Immature natural killer cell (primary cell): Measurements from ENCODE around the gene OXT. TPM values are rescaled to one million over a fixed set of nuclear protein-coding genes. Genes with fewer than 3 reads are reported as not detected.
"Not testable (repeated sequence)": the region's sequence is repeated elsewhere in the genome, so short reads cannot be mapped to it uniquely, and the experiment has no call there.

Experiments used
- DNase-seq, 3 donors: peaks; one replicate each; pipeline ENCODE4 v3.0.0; 2022; ENCODE audit warnings: mixed read lengths in 1 of 3
- H3K27ac Mint-ChIP-seq, 6 donors: one replicate each; pipeline ENCODE4 v1.8.0; 2020; ENCODE audit warnings: mixed read lengths in 6 of 6, mild to moderate bottlenecking in 5 of 6, inconsistent platforms in 4 of 6, moderate library complexity in 3 of 6
- H3K27me3 Mint-ChIP-seq, 3 donors: one replicate each; pipeline ENCODE4 v1.8.0; 2020 to 2021; ENCODE audit warnings: low read depth in 3 of 3, mild to moderate bottlenecking in 3 of 3, mixed read lengths in 3 of 3, moderate library complexity in 3 of 3, inconsistent platforms in 1 of 3
- H3K36me3 Mint-ChIP-seq, 3 donors: one replicate each; pipeline ENCODE4 v1.8.0; 2020; ENCODE audit warnings: mixed read lengths in 3 of 3, inconsistent platforms in 2 of 3, mild to moderate bottlenecking in 2 of 3
- H3K4me1 Mint-ChIP-seq, 2 donors: one replicate each; pipeline ENCODE4 v1.8.0; 2020; ENCODE audit warnings: inconsistent platforms in 2 of 2, mild to moderate bottlenecking in 2 of 2, mixed read lengths in 2 of 2, moderate library complexity in 1 of 2
- H3K4me3 Mint-ChIP-seq, 5 donors: one replicate each; pipeline ENCODE4 v1.8.0; 2020; ENCODE audit warnings: mild to moderate bottlenecking in 5 of 5, mixed read lengths in 5 of 5, inconsistent platforms in 3 of 5, moderate library complexity in 3 of 5
- H3K9me3 Mint-ChIP-seq, 6 donors: one replicate each; pipeline ENCODE4 v1.8.0; 2020; ENCODE audit warnings: mild to moderate bottlenecking in 6 of 6, mixed read lengths in 6 of 6, inconsistent platforms in 4 of 6, moderate library complexity in 3 of 6
- polyA plus RNA-seq, 3 donors: library from polyadenylated mRNA; unstranded; fragments of 300-500 nt; fragmentation: Illumina TruSeq; gene quantifications; one replicate each; pipeline ENCODE4 v1.2.3, GENCODE V29; 2021

Gene OXT
- polyA plus RNA-seq, 3 donors from 2014 or later, result 1.1 TPM; not detected in 2

- no peak for DNase-seq
- H3K4me1 Mint-ChIP-seq, result peaks cover 9 to 13% of the 10 kb centered on the region in 2 donors
- no peaks in the 10 kb centered on the region for H3K9me3 Mint-ChIP-seq
- H3K36me3 Mint-ChIP-seq, result peaks cover 0 to 3% (median 0%) of the 10 kb centered on the region in 3 donors
- H3K27me3 Mint-ChIP-seq, result peaks cover 1 to 7% (median 5%) of the 10 kb centered on the region in 3 donors
- H3K27ac Mint-ChIP-seq, result no peak overlapping the region
- H3K4me3 Mint-ChIP-seq, result no peak overlapping the region
These were observed 3.3 kb upstream of the OXT start for GRCh38 chr20:3068075-3068474.

- Mint-ChIP-seq H3K9me3 (no peaks in the 10 kb centered on the region), H3K27me3 (peaks cover 1 to 8% (median 5%) of the 10 kb centered on the region in 3 donors), H3K4me3 (no peak overlapping the region), H3K27ac (no peak overlapping the region), H3K36me3 (peaks cover 0 to 3% (median 0%) of the 10 kb centered on the region in 3 donors), H3K4me1 (peaks cover 9 to 13% of the 10 kb centered on the region in 2 donors)
- no peak for DNase-seq
These were observed 2.2 kb upstream of the OXT start for GRCh38 chr20:3068986-3069900.

- Mint-ChIP-seq H3K4me1 (peaks cover 9 to 13% of the 10 kb centered on the region in 2 donors), H3K27me3 (peaks cover 1 to 12% (median 4%) of the 10 kb centered on the region in 3 donors), H3K9me3 (no peaks in the 10 kb centered on the region), H3K27ac (peak overlapping the region in 4 of 6 donors; percentile 42 to 77 (median 59)), H3K4me3 (peak overlapping the region; percentile 77 to 87 (median 83)), H3K36me3 (peaks cover 0 to 3% (median 2%) of the 10 kb centered on the region in 3 donors)
- DNase-seq, result no peak
These were observed 695 bp upstream of the OXT start for GRCh38 chr20:3070725-3071124.

GRCh38 chr20:3071266-3071609 lies 182 bp upstream of the OXT start:
- no peaks in the 10 kb centered on the region for H3K9me3 Mint-ChIP-seq
- peak overlapping the region in 1 of 6 donors; percentile 42 for H3K27ac Mint-ChIP-seq
- peaks cover 9 to 13% of the 10 kb centered on the region in 2 donors for H3K4me1 Mint-ChIP-seq
- peaks cover 0 to 3% (median 3%) of the 10 kb centered on the region in 3 donors for H3K36me3 Mint-ChIP-seq
- peak overlapping the region; percentile 53 to 87 (median 83) for H3K4me3 Mint-ChIP-seq
- DNase-seq, result no peak
- H3K27me3 Mint-ChIP-seq, result peaks cover 1 to 12% (median 4%) of the 10 kb centered on the region in 3 donors

- no peak for DNase-seq
- H3K27ac Mint-ChIP-seq, result peak overlapping the region in 5 of 6 donors; percentile 49 to 79 (median 75)
These were observed 1.3 kb downstream of the OXT start for GRCh38 chr20:3072530-3073250.

GRCh38 chr20:3073251-3073643 lies 1.8 kb downstream of the OXT start:
- Mint-ChIP-seq H3K4me1 (peaks cover 19 to 23% of the 10 kb centered on the region in 2 donors), H3K4me3 (peak overlapping the region; percentile 23 to 81 (median 27)), H3K27me3 (peaks cover 6 to 15% (median 9%) of the 10 kb centered on the region in 3 donors), H3K27ac (peak overlapping the region in 1 of 6 donors; percentile 7)
- H3K36me3 Mint-ChIP-seq, DNase-seq, H3K9me3 Mint-ChIP-seq: not testable (repeated sequence)

More at GRCh38 chr20:3072530-3073250, 1.3 kb downstream of the OXT start:
- no peaks in the 10 kb centered on the region for H3K9me3 Mint-ChIP-seq
- peaks cover 0 to 4% (median 3%) of the 10 kb centered on the region in 3 donors for H3K36me3 Mint-ChIP-seq
- peaks cover 17 to 20% of the 10 kb centered on the region in 2 donors for H3K4me1 Mint-ChIP-seq
- H3K4me3 Mint-ChIP-seq, result peak overlapping the region; percentile 81 to 85 (median 82)
- peaks cover 6 to 14% (median 6%) of the 10 kb centered on the region in 3 donors for H3K27me3 Mint-ChIP-seq

- Mint-ChIP-seq H3K4me3 (no peak overlapping the region), H3K4me1 (peaks cover 19 to 23% of the 10 kb centered on the region in 2 donors), H3K27ac (no peak overlapping the region), H3K36me3 (peaks cover 0 to 6% (median 0%) of the 10 kb centered on the region in 3 donors), H3K9me3 (no peaks in the 10 kb centered on the region), H3K27me3 (peaks cover 9 to 15% (median 9%) of the 10 kb centered on the region in 3 donors)
- DNase-seq, result no peak
These were observed 3.4 kb downstream of the OXT start for GRCh38 chr20:3074812-3075211.

- not testable (repeated sequence) for H3K27ac Mint-ChIP-seq, H3K36me3 Mint-ChIP-seq, H3K9me3 Mint-ChIP-seq, H3K4me3 Mint-ChIP-seq, DNase-seq
- peaks cover 9 to 17% (median 12%) of the 10 kb centered on the region in 3 donors for H3K27me3 Mint-ChIP-seq
- peaks cover 19 to 23% of the 10 kb centered on the region in 2 donors for H3K4me1 Mint-ChIP-seq
These were observed 3.9 kb downstream of the OXT start for GRCh38 chr20:3075315-3075714.

GRCh38 chr20:3077618-3078134 lies 6.3 kb downstream of the OXT start:
- peak in 1 of 3 donors; percentile 14 for DNase-seq
- H3K27ac Mint-ChIP-seq, result peak overlapping the region in 3 of 6 donors; percentile 6 to 59 (median 26)
- H3K4me3 Mint-ChIP-seq, result peak overlapping the region in 4 of 5 donors; percentile 11 to 68 (median 34)
- peaks cover 19 to 23% (median 20%) of the 10 kb centered on the region in 3 donors for H3K27me3 Mint-ChIP-seq
- peaks cover 6 to 22% of the 10 kb centered on the region in 2 donors for H3K4me1 Mint-ChIP-seq
- H3K9me3 Mint-ChIP-seq, result no peaks in the 10 kb centered on the region
- peaks cover 0 to 6% (median 5%) of the 10 kb centered on the region in 3 donors for H3K36me3 Mint-ChIP-seq

- Mint-ChIP-seq H3K4me3 (no peak overlapping the region), H3K27ac (no peak overlapping the region), H3K27me3 (peaks cover 18 to 29% (median 23%) of the 10 kb centered on the region in 3 donors), H3K4me1 (peaks cover 6 to 26% of the 10 kb centered on the region in 2 donors), H3K36me3 (peaks cover 0 to 5% (median 3%) of the 10 kb centered on the region in 3 donors), H3K9me3 (no peaks in the 10 kb centered on the region)
- DNase-seq, result no peak
These were observed 9.5 kb downstream of the OXT start for GRCh38 chr20:3080939-3081388.

- H3K4me3 Mint-ChIP-seq, result peak overlapping the region in 3 of 5 donors; percentile 9 to 53 (median 15)
- H3K27me3 Mint-ChIP-seq, result peaks cover 18 to 29% (median 22%) of the 10 kb centered on the region in 3 donors
- no peak for DNase-seq
- no peaks in the 10 kb centered on the region for H3K9me3 Mint-ChIP-seq
- peaks cover 0 to 5% (median 3%) of the 10 kb centered on the region in 3 donors for H3K36me3 Mint-ChIP-seq
- H3K4me1 Mint-ChIP-seq, result peaks cover 6 to 25% of the 10 kb centered on the region in 2 donors
- no peak overlapping the region for H3K27ac Mint-ChIP-seq
These were observed 10.2 kb downstream of the OXT start for GRCh38 chr20:3081641-3082040.

- H3K27me3 Mint-ChIP-seq, result peaks cover 18 to 31% (median 19%) of the 10 kb centered on the region in 3 donors
- peaks cover 0 to 5% (median 3%) of the 10 kb centered on the region in 3 donors for H3K36me3 Mint-ChIP-seq
- peak overlapping the region; percentile 9 to 56 (median 47) for H3K4me3 Mint-ChIP-seq
- H3K27ac Mint-ChIP-seq, result no peak overlapping the region
- no peaks in the 10 kb centered on the region for H3K9me3 Mint-ChIP-seq
- H3K4me1 Mint-ChIP-seq, result peaks cover 5 to 18% of the 10 kb centered on the region in 2 donors
- no peak for DNase-seq
These were observed 11.0 kb downstream of the OXT start for GRCh38 chr20:3082306-3082951.
